AG08396 (cell line): ENCODE measurements around the gene ATG7.
"Not testable (repeated sequence)": the region's sequence is repeated elsewhere in the genome, so short reads cannot be mapped to it uniquely, and the experiment has no call there.

Experiments used
- DNase-seq: peaks from one replicate; pipeline ENCODE4 v3.0.0; 2012; ENCODE audit warnings: low spot score, mixed read lengths

Gene ATG7

DNA sequence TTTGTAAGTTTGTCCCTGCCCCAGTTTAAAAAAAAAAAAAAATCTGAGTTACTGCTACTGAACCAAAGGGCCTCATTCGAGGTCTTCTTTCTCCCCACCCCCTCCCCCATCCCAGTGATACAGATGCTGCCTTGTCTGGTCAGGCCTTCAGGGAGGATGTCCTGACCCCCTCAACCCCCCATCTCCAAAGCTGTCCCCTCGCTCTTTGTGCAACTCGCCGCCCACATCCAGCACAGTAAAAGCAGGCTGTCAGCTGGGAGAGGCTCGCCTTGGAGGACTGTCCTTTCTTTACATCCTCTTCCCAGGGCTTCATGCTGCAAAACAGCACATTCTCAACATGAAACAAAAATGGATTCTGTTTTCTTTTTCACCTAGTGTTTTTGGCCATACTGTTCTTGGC lies 238.2 kb downstream of the ATG7 start:
- DNase-seq: no peak

- DNase-seq: not testable (repeated sequence)
Measured at GRCh38 chr3:11511606-11512005, 239.4 kb downstream of the ATG7 start.

- not testable (repeated sequence) for DNase-seq
Measured at GRCh38 chr3:11513125-11513816, 241.1 kb downstream of the ATG7 start.

DNA sequence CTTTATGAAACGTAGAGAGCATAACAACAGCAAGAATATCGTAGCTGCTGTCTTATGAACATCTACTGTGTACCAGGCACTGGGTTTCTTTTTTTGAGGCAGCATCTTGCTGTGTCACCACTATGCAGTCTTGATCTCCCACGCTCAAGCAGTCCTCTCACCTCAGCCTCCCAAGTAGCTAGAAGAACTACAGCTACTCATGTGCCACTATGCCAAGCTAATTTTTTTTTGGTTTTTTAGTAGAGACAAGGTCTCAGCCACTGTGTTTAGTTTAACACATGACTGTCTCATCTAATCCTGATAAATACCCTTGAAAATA lies 241.6 kb downstream of the ATG7 start:
- no peak for DNase-seq

- peak; percentile 78 for DNase-seq
Measured at GRCh38 chr3:11514191-11514821, 242.1 kb downstream of the ATG7 start.

- DNase-seq: no peak
Measured at GRCh38 chr3:11517601-11518000, 245.4 kb downstream of the ATG7 start.

GRCh38 chr3:11521167-11521566 lies 249.0 kb downstream of the ATG7 start:
- DNase-seq: no peak

DNA sequence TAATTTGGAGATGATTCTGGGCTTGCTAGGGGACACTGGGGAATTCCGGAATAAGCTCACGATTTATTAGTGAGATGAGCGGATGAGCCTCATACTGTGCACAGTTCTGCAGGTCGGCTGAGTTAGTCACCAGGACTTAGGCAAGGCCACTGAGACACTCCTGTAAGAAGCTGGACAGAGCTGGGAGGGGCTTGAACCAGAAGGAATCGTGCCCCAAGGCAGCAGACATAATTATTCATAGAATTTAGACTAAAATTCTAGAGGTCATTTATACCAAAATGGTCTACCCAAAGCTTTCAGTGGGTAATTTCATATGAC lies 250.2 kb downstream of the ATG7 start:
- no peak for DNase-seq

GRCh38 chr3:11522953-11523571 lies 250.9 kb downstream of the ATG7 start:
- no peak for DNase-seq

- DNase-seq: no peak
Measured at GRCh38 chr3:11523572-11524101, 251.4 kb downstream of the ATG7 start.

DNA sequence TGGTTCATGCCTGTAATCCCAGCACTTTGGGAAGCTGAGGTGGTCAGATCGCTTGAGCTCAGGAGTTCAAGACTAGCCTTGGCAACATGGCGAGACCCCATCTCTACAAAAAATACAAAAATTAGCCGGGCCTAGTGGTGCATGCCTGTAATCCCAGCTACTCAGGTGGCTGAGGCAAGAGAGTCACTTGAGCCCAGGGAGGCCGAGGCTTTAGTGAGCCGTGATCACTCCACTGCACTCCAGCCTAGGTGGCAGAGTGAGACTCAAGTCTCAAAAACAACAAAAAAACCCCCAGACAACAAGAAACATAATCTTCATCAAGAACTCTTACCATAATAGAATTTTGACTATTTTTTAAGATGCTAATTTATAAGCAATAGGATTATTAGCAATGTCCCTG lies 253.9 kb downstream of the ATG7 start:
- not testable (repeated sequence) for DNase-seq

- DNase-seq: no peak
Measured at GRCh38 chr3:11529281-11529680, 257.1 kb downstream of the ATG7 start.

DNA sequence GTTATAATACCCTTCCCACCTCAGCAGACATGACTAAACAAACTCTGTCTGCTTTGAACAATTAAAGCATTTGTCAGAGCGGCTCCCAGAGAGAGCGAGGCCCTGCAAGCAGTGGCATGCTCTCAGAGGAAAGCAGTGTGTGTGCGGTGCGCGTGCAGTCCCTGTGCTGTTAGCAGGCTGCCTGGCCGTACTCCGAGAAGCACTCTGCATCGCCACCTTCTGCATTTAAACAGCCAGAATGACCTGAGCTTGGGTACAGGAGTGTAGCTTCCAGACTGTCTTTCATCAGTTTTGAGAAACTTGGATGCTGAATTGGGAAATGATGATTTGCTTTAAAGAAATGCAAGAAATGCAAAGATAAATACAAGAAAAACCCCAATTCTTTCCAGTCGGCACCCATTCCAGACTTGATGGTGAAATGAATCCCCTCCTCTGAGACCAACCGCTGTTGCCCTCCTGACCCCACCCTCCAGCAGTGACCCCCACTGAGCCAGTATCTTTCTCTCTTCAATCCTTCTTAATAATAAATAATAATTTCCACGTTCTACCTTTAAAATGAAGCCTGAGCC lies 258.0 kb downstream of the ATG7 start:
- DNase-seq: peak; percentile 86

DNA sequence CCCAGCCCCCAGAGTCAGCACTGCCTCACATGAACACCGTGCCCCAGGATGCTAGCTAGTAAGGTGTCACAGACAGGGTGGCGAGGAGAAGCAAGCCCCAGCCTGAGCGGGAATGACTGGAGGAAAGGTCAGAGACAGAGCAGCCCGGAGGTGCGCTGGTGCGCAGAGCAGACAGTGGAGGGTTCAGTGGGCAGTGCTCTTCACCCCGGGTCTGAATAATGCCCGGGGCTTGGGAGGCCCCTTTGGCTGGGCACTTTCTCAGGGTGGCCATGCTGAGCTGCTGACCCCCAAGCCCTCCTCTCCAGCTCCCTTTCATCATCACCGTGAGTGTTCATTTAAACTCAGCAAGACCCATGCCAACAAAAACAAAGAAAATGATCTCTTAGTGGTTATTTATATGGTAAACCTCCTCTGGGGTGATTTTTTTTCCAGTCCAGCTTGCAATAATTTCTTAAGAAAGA lies 260.8 kb downstream of the ATG7 start:
- DNase-seq: no peak

DNA sequence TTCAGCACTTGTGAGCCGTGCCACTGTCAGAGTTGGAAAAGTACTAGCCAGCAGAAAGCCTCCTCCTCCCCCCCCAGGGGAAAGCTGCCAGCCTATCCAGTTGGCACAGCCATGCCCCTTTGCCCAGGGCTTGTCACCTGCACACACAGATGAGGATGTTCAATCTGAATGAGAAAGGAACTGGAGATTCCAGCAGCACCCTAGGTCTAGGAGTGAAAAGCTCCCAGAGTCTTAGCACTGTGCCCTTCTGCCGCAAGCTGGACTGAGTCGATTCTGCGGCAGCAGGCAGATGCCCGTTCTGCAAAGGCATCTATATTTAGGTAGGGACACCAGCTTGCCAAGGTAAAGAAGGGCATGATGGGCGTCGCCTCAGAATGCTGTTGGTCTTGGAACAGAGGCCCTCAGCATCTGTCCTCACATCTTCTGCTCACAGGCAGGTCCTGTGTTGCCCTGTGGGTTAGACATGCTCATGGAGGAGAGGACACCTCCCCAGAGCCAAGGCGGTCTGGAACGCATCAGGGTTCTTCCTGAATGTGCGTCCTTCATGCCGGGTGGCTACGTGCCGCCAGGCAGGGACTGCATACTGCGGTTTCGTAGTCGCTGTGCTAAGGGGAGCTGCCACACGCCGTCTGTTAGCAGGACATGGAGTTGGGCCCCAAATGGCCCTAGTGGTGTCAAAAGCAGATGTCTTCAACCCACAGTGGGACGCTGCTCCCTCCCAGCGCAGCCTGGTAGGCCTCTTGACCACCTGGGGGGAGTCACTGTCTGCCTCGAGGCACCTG lies 262.0 kb downstream of the ATG7 start:
- no peak for DNase-seq

DNA sequence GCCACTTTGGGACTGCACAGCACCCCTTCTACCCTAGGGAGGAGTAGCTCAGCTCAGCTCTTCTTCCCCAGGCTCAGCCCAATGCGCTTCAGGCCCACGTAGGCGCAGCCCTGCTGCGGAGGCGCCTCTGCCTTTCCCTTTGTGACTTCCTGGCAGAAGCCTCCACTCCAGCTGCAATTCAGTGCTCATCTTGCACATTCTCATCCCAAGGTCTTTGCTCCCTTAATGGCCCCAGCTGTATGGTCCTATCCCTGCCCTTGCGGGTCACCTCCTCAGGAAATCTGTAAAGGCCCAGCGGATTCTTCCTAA lies 262.6 kb downstream of the ATG7 start:
- no peak for DNase-seq

- no peak for DNase-seq
Measured at GRCh38 chr3:11535243-11535960, 263.2 kb downstream of the ATG7 start.

DNA sequence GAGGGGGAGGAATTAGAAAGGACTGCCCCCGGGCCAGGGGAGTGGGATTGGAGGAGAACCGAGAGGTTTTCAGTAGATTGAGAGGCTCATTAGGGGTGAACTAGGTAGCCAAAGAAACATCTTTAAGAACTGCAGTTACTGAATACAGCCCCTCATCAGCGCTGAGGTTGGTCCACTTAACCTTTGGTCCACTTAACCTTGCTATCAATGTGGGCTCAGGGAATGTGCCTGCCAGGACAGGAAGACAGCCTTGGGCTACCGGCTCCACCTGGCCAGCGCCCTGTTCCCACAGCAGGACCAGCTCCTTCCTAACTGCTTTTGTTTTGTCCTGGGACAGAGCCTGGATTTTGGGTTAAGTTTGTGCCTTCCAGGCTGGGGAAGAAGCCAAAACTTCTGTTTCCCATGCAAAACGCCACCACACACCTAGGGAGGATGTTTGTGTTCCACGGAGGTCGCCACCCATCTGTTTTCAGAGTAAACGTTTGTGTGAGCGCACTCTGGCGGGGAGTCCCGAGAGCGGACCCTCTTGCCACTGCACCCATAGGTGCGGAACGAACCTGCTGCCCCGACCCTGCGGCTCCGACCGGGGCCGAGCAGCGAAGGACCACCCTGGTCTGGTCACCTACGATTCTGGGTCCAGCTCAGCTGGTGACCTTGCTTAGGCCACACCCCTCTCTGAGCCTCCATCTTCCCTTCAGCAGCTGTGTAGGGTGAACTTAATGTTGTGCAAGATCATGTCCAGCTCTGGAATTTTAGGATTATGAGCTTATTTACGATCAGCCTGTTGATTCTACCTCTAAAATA lies 264.1 kb downstream of the ATG7 start:
- DNase-seq: no peak

GRCh38 chr3:11536936-11537612 lies 264.9 kb downstream of the ATG7 start:
- DNase-seq: no peak

- no peak for DNase-seq
Measured at GRCh38 chr3:11538581-11538980, 266.4 kb downstream of the ATG7 start.
